IMR-90 (cell line): ENCODE measurements around the gene ADCY5. TPM values are rescaled to one million over a fixed set of nuclear protein-coding genes. Genes with fewer than 3 reads are reported as not detected.

Experiments used
- ATAC-seq: fragments of 200-7000 bp; cut with Tn5 transposase; 2 replicates; pipeline ENCODE4 v1.9.1; 2020; ENCODE audit warnings: low read depth, mild to moderate bottlenecking, moderate library complexity
- BruUV-seq: library from RNA; stranded (reverse); fragments of 400-500 nt; replicated peaks from 2 replicates; lab custom pipeline; 2021; lab: Mats Ljungman, UMichigan
- CTCF ChIA-PET: fragments of 300-600 bp; formaldehyde crosslinking; extraction: SDS; loops from one replicate; lab custom pipeline; 2021; ENCODE audit warnings: antibody characterized with exemption; lab: Yijun Ruan, JAX
- POLR2A ChIA-PET: fragments of 300-600 bp; sonication (Branson Sonifier 250); formaldehyde crosslinking; loops from one replicate; lab custom pipeline; 2022; ENCODE audit warnings: antibody characterized with exemption; ENCODE audit not compliant: unreplicated experiment; lab: Charles Lee
- DNase-seq: peaks from one replicate; pipeline ENCODE4 v3.0.0; 2013
- H2AFZ ChIP-seq: replicated peaks from 2 replicates; pipeline ENCODE3; 2013; ENCODE audit warnings: low read length, mild to moderate bottlenecking; ENCODE audit not compliant: poor library complexity
- H2AK5ac ChIP-seq: 2 replicates; pipeline ENCODE4 v1.6.1; 2013; ENCODE audit warnings: low read depth, low read length, inconsistent platforms
- H2AK9ac ChIP-seq: replicated peaks from 2 replicates; pipeline ENCODE3; 2013; ENCODE audit warnings: mild to moderate bottlenecking, low read depth, low read length, moderate library complexity; ENCODE audit not compliant: poor library complexity
- H2BK120ac ChIP-seq: 2 replicates; pipeline ENCODE4 v1.6.1; 2013; ENCODE audit warnings: low read depth, low read length, inconsistent platforms
- H2BK15ac ChIP-seq: 3 replicates; pipeline ENCODE4 v1.6.1; 2013; ENCODE audit warnings: low read depth, low read length, inconsistent platforms
- H2BK20ac ChIP-seq: 2 replicates; pipeline ENCODE4 v1.6.1; 2013; ENCODE audit warnings: low read depth, mild to moderate bottlenecking, inconsistent platforms, low read length, moderate library complexity
- H2BK5ac ChIP-seq: 2 replicates; pipeline ENCODE4 v1.6.1; 2013; ENCODE audit warnings: mild to moderate bottlenecking, low read depth, low read length, inconsistent platforms; ENCODE audit not compliant: poor library complexity, severe bottlenecking
- H3K14ac ChIP-seq: replicated peaks from 2 replicates; pipeline ENCODE4 v1.6.1; 2013; ENCODE audit warnings: low read depth, low read length, inconsistent platforms
- H3K18ac ChIP-seq: 2 replicates; pipeline ENCODE4 v1.6.1; 2013; ENCODE audit warnings: low read depth, low read length, control low read depth
- H3K23ac ChIP-seq: 2 replicates; pipeline ENCODE4 v1.6.1; 2013; ENCODE audit warnings: low read depth, low read length, inconsistent platforms
- H3K27ac ChIP-seq: 2 replicates; pipeline ENCODE4 v1.5.1; 2013; ENCODE audit warnings: mild to moderate bottlenecking, control low read depth, low read length; ENCODE audit not compliant: insufficient read depth
- H3K27me3 ChIP-seq: 2 replicates; pipeline ENCODE4 v1.6.1; 2013; ENCODE audit warnings: low read length; ENCODE audit not compliant: control insufficient read depth, insufficient read depth
- H3K36me3 ChIP-seq: 2 replicates; pipeline ENCODE4 v1.6.1; 2013; ENCODE audit warnings: low read length, mixed read lengths; ENCODE audit not compliant: control insufficient read depth, insufficient read depth
- H3K4ac ChIP-seq: 2 replicates; pipeline ENCODE4 v1.6.1; 2013; ENCODE audit warnings: low read depth, low read length, inconsistent platforms
- H3K4me1 ChIP-seq: 2 replicates; pipeline ENCODE4 v1.6.1; 2013; ENCODE audit warnings: low read length, mixed read lengths; ENCODE audit not compliant: control insufficient read depth, insufficient read depth
- H3K4me2 ChIP-seq: 2 replicates; pipeline ENCODE4 v1.6.1; 2013; ENCODE audit warnings: low read depth, mild to moderate bottlenecking, control low read depth, low read length, moderate library complexity
- H3K4me3 ChIP-seq: 2 replicates; pipeline ENCODE4 v1.5.1; 2013; ENCODE audit warnings: low read depth, mild to moderate bottlenecking, control low read depth, low read length, moderate library complexity; ENCODE audit not compliant: insufficient read depth
- H3K56ac ChIP-seq: 2 replicates; pipeline ENCODE4 v1.6.1; 2013; ENCODE audit warnings: low read length, inconsistent platforms; ENCODE audit not compliant: insufficient read depth; ENCODE audit errors: extremely low read depth
- H3K79me1 ChIP-seq, 2 experiments: 2 replicates each; pipeline ENCODE4 v1.6.1; 2013; ENCODE audit warnings: low read length in 2 of 2, inconsistent platforms in 1 of 2, low read depth in 1 of 2
- H3K9ac ChIP-seq: 2 replicates; pipeline ENCODE4 v1.6.1; 2013; ENCODE audit warnings: low read depth, low read length, control low read depth
- H3K9me1 ChIP-seq: 2 replicates; pipeline ENCODE4 v1.6.1; 2013; ENCODE audit warnings: low read length, inconsistent platforms; ENCODE audit not compliant: insufficient read depth
- H3K9me3 ChIP-seq: 2 replicates; pipeline ENCODE4 v1.6.1; 2013; ENCODE audit warnings: low read length; ENCODE audit not compliant: control insufficient read depth, insufficient read depth
- H4K20me1 ChIP-seq: 2 replicates; pipeline ENCODE4 v1.6.1; 2013; ENCODE audit warnings: low read length, inconsistent platforms; ENCODE audit not compliant: insufficient read depth
- H4K5ac ChIP-seq: 2 replicates; pipeline ENCODE4 v1.6.1; 2013; ENCODE audit warnings: mild to moderate bottlenecking, low read depth, low read length, control low read depth
- H4K8ac ChIP-seq, 2 experiments: 2 replicates each; pipeline ENCODE4 v1.6.1; 2013; ENCODE audit warnings: low read depth in 2 of 2, low read length in 2 of 2, control low read depth in 1 of 2, inconsistent platforms in 1 of 2
- H4K91ac ChIP-seq: 2 replicates; pipeline ENCODE4 v1.6.1; 2013; ENCODE audit warnings: low read depth, low read length, inconsistent platforms; ENCODE audit not compliant: insufficient read depth
- BHLHE40 ChIP-seq: fragments of 150-350 bp; IDR thresholded peaks from 2 replicates; pipeline ENCODE4 v1.6.1; 2016; ENCODE audit warnings: mild to moderate bottlenecking, low read depth, low read length
- CTCF ChIP-seq: conservative IDR thresholded peaks from 2 replicates; pipeline ENCODE4 v1.5.1; 2012; ENCODE audit warnings: mild to moderate bottlenecking, low read depth, low read length, improper control_type of control experiment
- FOS ChIP-seq: fragments of 150-350 bp; IDR thresholded peaks from 2 replicates; pipeline ENCODE4 v1.6.1; 2016; ENCODE audit warnings: low read depth, low read length
- MAFK ChIP-seq: IDR thresholded peaks from 2 replicates; pipeline ENCODE4 v1.6.1; 2012; ENCODE audit warnings: low read depth, low read length, improper control_type of control experiment
- MAZ ChIP-seq: IDR thresholded peaks from 2 replicates; pipeline ENCODE4 v1.6.1; 2012; ENCODE audit warnings: low read depth, mild to moderate bottlenecking, low read length, improper control_type of control experiment, moderate library complexity, borderline replicate concordance
- MXI1 ChIP-seq: IDR thresholded peaks from 2 replicates; pipeline ENCODE4 v1.6.1; 2012; ENCODE audit warnings: low read depth, mild to moderate bottlenecking, low read length, moderate library complexity, borderline replicate concordance
- NFE2L2 ChIP-seq: fragments of 150-350 bp; IDR thresholded peaks from 2 replicates; pipeline ENCODE4 v1.6.1; 2016; ENCODE audit warnings: low read depth, mild to moderate bottlenecking, low read length
- POLR2A ChIP-seq: IDR thresholded peaks from 2 replicates; pipeline ENCODE4 v1.6.1; 2012; ENCODE audit warnings: mild to moderate bottlenecking, low read depth, low read length
- RAD21 ChIP-seq: IDR thresholded peaks from 2 replicates; pipeline ENCODE4 v1.6.1; 2012; ENCODE audit warnings: low read length, improper control_type of control experiment
- RFX5 ChIP-seq: IDR thresholded peaks from 2 replicates; pipeline ENCODE4 v1.8.0; 2012; ENCODE audit warnings: low read depth, mild to moderate bottlenecking, low read length, moderate library complexity
- SMC3 ChIP-seq: fragments of 150-350 bp; IDR thresholded peaks from 2 replicates; pipeline ENCODE4 v1.6.1; 2016; ENCODE audit warnings: low read depth, mild to moderate bottlenecking, antibody characterized with exemption, low read length, moderate library complexity
- WGBS, 2 experiments: methylation state at CpG; one replicate each; pipeline versions ENCODE4 v1.1.5 to v1.1.7; 2013; ENCODE audit warnings: missing lambda C conversion rate in 2 of 2; ENCODE audit not compliant: insufficient read length in 1 of 2; ENCODE audit errors: extremely low coverage in 2 of 2; 5-methylcytosine and 5-hydroxymethylcytosine counted together
- dilution Hi-C: fragments of 300-500 bp; cut with HindIII; formaldehyde crosslinking; loops from one replicate; pipeline ENCODE4 v1.14.3; 2018; ENCODE audit warnings: low sequenced_read_pairs; ENCODE audit not compliant: unreplicated experiment
- in situ Hi-C: fragments of 300-500 bp; cut with MboI; formaldehyde crosslinking; loops from 3 replicates; pipeline ENCODE4 v1.14.3; 2019; ENCODE audit warnings: low sequenced_read_pairs, inconsistent platforms, mixed read lengths
- intact Hi-C: fragments of 100-400 bp; cut with micrococcal nuclease; formaldehyde crosslinking; loops from 2 replicates; pipeline ENCODE4 v1.10.0; 2022
- polyA plus RNA-seq, 3 experiments: library from polyadenylated mRNA; depleted of rRNA; stranded (reverse); fragments of >200 nt; gene quantifications; 2 replicates each; pipeline ENCODE4 v1.2.3, GENCODE V29; 2012; ENCODE audit warnings: low replicate concordance in 1 of 3
- total RNA-seq: library from RNA; depleted of rRNA; stranded (reverse); fragments of >200 nt; gene quantifications from 2 replicates; pipeline ENCODE4 v1.2.3, GENCODE V29; 2012
- TF ChIP-seq, protein P1 (sequence below): fragments of 150-350 bp; IDR thresholded peaks from 2 replicates; pipeline ENCODE4 v1.6.1; 2016; ENCODE audit warnings: low read depth, mild to moderate bottlenecking, low read length, moderate library complexity, borderline replicate concordance

ADCY5 gene
- total and polyA plus RNA-seq, 2 of the 4 experiments (the other 2 are of a cell fraction): 0.14 to 0.18 TPM

DNA sequence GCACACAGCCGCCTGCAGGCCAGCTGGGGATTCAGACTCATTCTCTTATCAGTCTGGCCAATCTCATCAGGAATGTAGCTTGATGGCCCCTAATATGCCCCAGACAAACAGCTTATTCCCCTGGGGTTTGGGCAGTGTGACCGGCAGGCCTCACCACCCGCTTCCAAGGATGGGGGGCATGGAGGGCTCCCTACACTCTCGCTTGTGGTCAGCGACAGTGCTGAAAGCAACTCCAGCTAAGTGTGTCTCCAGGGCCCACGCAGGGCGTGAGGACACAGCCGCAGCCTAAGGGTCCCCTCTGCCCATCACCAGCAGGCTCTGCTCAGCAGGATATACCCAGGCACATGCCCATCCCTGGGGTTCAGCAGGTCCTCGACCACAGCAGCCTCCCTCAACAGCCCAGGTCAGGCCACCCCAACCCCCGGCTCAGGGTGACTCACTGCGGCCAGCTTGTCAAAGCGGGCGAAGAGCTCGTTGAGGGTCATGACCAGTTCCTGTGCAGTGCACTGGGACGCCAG lies 116.7 kb downstream of the ADCY5 start:
- H3K18ac ChIP-seq: no peak overlapping the region
- peak overlapping the region; percentile 55 for H2AK9ac ChIP-seq
- ATAC-seq: no peak
- in situ Hi-C loops: no loop called here
- H2BK15ac ChIP-seq: no peak overlapping the region
- dilution Hi-C loops: no loop called here
- no peak overlapping the region for H2BK120ac ChIP-seq
- H3K79me1 ChIP-seq: no peaks in the 10 kb centered on the region
- CTCF ChIA-PET: interaction anchor here (1.2 kb wide), 1 partner anchor 157 kb away, joined by 5 read pairs; no protein-coding TSS in a partner anchor
- H3K27ac ChIP-seq: no peak overlapping the region
- POLR2A ChIA-PET: no interaction called here
- no peak overlapping the region for H4K91ac ChIP-seq
- no peak overlapping the region for H2BK5ac ChIP-seq
- TF ChIP-seq RFX5 (no peak), POLR2A (no peak), CTCF (no peak), MAFK (no peak), NFE2L2 (no peak), FOS (no peak), BHLHE40 (no peak), RAD21 (no peak), SMC3 (no peak), MAZ (no peak), MXI1 (no peak)
- TF ChIP-seq, protein P1, sequence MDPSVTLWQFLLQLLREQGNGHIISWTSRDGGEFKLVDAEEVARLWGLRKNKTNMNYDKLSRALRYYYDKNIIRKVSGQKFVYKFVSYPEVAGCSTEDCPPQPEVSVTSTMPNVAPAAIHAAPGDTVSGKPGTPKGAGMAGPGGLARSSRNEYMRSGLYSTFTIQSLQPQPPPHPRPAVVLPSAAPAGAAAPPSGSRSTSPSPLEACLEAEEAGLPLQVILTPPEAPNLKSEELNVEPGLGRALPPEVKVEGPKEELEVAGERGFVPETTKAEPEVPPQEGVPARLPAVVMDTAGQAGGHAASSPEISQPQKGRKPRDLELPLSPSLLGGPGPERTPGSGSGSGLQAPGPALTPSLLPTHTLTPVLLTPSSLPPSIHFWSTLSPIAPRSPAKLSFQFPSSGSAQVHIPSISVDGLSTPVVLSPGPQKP: no peak
- H2BK20ac ChIP-seq: no peak overlapping the region
- peaks cover 6% of the 10 kb centered on the region; the same call in 1 of the 2 replicates for H4K20me1 ChIP-seq
- no peak for DNase-seq
- no peak overlapping the region for H3K4ac ChIP-seq
- no peak overlapping the region for H3K56ac ChIP-seq
- intact Hi-C loops: no loop called here
- H2AFZ ChIP-seq: no peak overlapping the region
- no peak overlapping the region for H3K9ac ChIP-seq
- no TSS peak for BruUV-seq
- no peak overlapping the region for H3K23ac ChIP-seq
- H3K9me3 ChIP-seq: peaks cover 1% of the 10 kb centered on the region; the same call in 1 of the 2 replicates
- no peaks in the 10 kb centered on the region for H3K4me1 ChIP-seq
- WGBS, 2 experiments: 73% methylated on average over 7 of the region's 15 CpGs; no CpG with 5 or more reads in 1 of the 2 experiments
- H3K14ac ChIP-seq: no peak overlapping the region
- no peak overlapping the region for H4K8ac ChIP-seq
- no peak overlapping the region for H4K5ac ChIP-seq
- H3K9me1 ChIP-seq: no peaks in the 10 kb centered on the region
- H3K27me3 ChIP-seq: peaks cover 35% of the 10 kb centered on the region; the same call in 1 of the 2 replicates
- no peak overlapping the region for H3K4me3 ChIP-seq
- H2AK5ac ChIP-seq: no peak overlapping the region
- H3K4me2 ChIP-seq: no peak overlapping the region
- H3K36me3 ChIP-seq: no peaks in the 10 kb centered on the region
